BLaER1 treated with 17β-estradiol and CSF1 and Interleukin-3, amounts not matched to agents 10 nM and 100 nM (cell line): ENCODE results near the gene CKLF.

Experiments used
- H3K27ac ChIP-seq, 11 experiments: shearing (Covaris generic); formaldehyde crosslinking; 2 replicates each; pipeline ENCODE4 v1.8.1; 2022
- H3K27me3 ChIP-seq, 11 experiments: shearing (Covaris generic); formaldehyde crosslinking; 2 replicates each; pipeline ENCODE4 v1.8.1; 2022
- H3K36me3 ChIP-seq, 11 experiments: shearing (Covaris generic); formaldehyde crosslinking; 2 replicates each; pipeline ENCODE4 v1.8.1; 2022
- H3K4me1 ChIP-seq, 10 experiments: shearing (Covaris generic); formaldehyde crosslinking; 2 replicates each; pipeline ENCODE4 v1.8.1; 2022
- H3K4me2 ChIP-seq, 11 experiments: shearing (Covaris generic); formaldehyde crosslinking; 2 replicates each; pipeline ENCODE4 v1.8.1; 2022
- H3K4me3 ChIP-seq, 10 experiments: shearing (Covaris generic); formaldehyde crosslinking; 2 replicates each; pipeline ENCODE4 v1.8.1; 2022
- H3K9ac ChIP-seq, 11 experiments: shearing (Covaris generic); formaldehyde crosslinking; 2 replicates each; pipeline ENCODE4 v1.8.1; 2022
- H3K9me3 ChIP-seq, 11 experiments: shearing (Covaris generic); formaldehyde crosslinking; replicated peaks in 1 of 11; 2 replicates each; pipeline ENCODE4 v1.8.1; 2022
- H4K20me1 ChIP-seq, 11 experiments: shearing (Covaris generic); formaldehyde crosslinking; 2 replicates each; pipeline ENCODE4 v1.8.1; 2022
- Cebpa-rat ChIP-seq, 11 experiments: shearing (Covaris generic); IDR thresholded peaks; 2 replicates each; pipeline ENCODE4 v1.8.1; 2022

The CKLF gene

DNA sequence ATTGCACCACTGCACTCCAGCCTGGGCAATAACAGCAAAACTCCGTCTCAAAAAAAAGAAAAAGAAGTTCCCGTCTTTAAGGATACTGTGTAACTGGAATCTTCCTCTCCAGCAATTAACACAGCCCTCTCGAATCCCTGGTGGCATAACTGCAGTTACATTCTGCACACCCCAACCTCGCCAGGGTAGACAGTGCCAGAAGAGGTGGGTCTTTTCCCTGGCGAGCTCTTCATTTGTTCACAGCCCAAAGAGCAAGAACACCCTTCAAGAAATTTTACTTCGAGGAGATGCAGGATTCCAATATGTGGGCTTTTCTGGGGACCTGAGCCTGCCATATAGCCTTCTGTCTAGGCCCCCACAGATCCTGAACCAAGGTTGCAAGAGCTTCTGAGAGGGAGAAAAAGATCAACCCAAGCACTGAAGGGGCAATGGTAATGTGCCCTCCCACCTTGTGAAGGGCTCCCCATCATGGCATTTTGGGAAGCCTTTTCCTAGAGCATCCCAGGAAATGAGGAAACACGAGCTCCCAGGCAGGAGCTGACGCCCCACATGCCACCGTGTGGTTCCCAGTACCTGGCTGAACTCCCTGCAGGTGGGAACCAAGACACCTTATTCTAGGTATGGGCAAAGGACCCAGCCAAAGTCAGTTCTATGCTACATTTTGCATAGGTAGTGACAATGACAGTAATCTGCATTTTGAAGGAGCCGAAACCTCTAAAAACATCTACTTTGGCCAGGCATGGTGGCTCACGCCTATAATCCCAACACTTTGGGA, 29.4 kb upstream of the CKLF start:
- Histone ChIP-seq H3K27me3 (no peaks in the 10 kb centered on the region), H4K20me1 (no peaks in the 10 kb centered on the region), H3K9me3 (no peaks in the 10 kb centered on the region), H3K36me3 (peaks cover 0 to 12% (median under 1%) of the 10 kb centered on the region in 11 experiments; a peak in 11 of 22 replicates), H3K9ac (peak overlapping the region; percentile 74 to 94 (median 86); a peak in 20 of 22 replicates), H3K4me3 (peak overlapping the region in 1 of 10 experiments; percentile 45; a peak in 1 of 20 replicates), H3K27ac (peak overlapping the region; percentile 86 to 100 (median 99)), H3K4me1 (peaks cover 99 to 100% (median 99%) of the 10 kb centered on the region in 10 experiments), H3K4me2 (peak overlapping the region; percentile 87 to 99 (median 97))
- no peak for TF ChIP-seq Cebpa-rat (IDR thresholded peaks at IDR 0.05)

DNA sequence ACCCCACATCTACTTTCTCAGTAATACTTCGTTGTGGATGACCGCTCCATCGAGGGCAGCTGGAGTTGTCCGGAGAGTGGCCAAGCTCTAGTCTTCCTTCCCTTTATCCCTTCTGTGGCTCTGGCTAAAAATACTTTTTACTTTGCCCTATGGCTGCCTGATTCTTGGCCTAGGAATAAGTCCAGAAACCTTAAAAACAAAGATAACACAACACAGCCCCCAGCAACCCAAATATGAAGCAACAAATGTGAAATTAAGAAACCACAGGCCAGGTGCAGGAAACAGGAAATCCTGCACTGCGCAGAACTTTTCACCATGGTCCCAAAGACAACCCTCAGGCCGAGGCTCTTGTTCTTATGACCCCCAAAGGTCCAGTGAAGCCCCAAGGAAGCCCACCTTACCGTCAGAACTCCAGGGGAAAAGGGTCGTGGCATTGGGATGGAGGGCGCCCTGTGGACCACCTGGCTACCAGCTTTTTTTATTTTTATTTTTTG, 28.5 kb upstream of the CKLF start:
- H3K9me3 ChIP-seq = no peaks in the 10 kb centered on the region
- H3K4me1 ChIP-seq = peaks cover 89 to 100% (median 99%) of the 10 kb centered on the region in 10 experiments
- peak; percentile 12 to 100 (median 98); a peak in 18 of 22 replicates for TF ChIP-seq Cebpa-rat (IDR thresholded peaks at IDR 0.05)
- no peaks in the 10 kb centered on the region for H4K20me1 ChIP-seq
- H3K27me3 ChIP-seq = no peaks in the 10 kb centered on the region
- peak overlapping the region; percentile 87 to 99 (median 97) for H3K4me2 ChIP-seq
- peak overlapping the region; percentile 74 to 94 (median 86); a peak in 21 of 22 replicates for H3K9ac ChIP-seq
- H3K36me3 ChIP-seq = peaks cover 0 to 21% (median 10%) of the 10 kb centered on the region in 11 experiments; a peak in 15 of 22 replicates
- H3K4me3 ChIP-seq = peak overlapping the region in 3 of 10 experiments; percentile 6 to 13 (median 10); a peak in 3 of 20 replicates
- peak overlapping the region; percentile 86 to 100 (median 99) for H3K27ac ChIP-seq

DNA sequence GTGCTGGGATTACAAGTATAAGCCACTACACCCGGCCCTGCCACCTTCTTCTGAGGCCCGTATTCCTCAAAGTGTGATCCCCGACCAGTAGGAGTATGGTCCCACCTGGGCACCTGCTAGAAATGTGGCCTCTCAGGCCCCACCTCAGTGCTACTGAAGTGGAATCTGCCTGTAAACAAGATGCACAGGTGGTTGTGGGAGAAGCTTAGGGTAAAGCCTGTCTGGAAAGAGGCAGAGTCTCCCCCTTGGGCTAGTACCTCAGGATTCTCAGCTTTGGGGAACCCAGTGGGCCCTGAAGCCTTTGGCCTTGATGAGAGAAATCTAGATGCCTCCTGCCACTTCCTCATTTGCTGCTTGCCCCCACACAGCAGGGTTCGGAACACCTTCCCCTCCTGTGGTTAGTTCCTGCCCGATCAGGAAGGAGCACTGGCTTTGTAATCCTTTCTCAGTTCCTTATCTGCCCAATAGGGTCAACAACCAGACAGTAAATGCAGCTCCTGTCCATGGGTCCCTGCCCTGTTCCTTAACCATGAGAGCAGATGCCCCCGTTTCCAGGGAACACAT, 27.7 kb upstream of the CKLF start:
- Histone ChIP-seq H3K4me2 (peak overlapping the region; percentile 87 to 99 (median 97)), H3K4me3 (peak overlapping the region in 2 of 10 experiments; percentile 23 to 32; a peak in 4 of 20 replicates), H3K4me1 (peaks cover 82 to 100% (median 99%) of the 10 kb centered on the region in 10 experiments), H3K27ac (peak overlapping the region; percentile 86 to 100 (median 99)), H3K27me3 (no peaks in the 10 kb centered on the region), H3K9me3 (no peaks in the 10 kb centered on the region), H4K20me1 (no peaks in the 10 kb centered on the region), H3K36me3 (peaks cover 0 to 28% (median 16%) of the 10 kb centered on the region in 11 experiments; a peak in 17 of 22 replicates), H3K9ac (peak overlapping the region; percentile 74 to 94 (median 86); a peak in 21 of 22 replicates)
- 0 out of 22 replicates have a peak, but pooled peaks of 2 of the 11 experiments have one; percentile 18 to 22 for TF ChIP-seq Cebpa-rat (IDR thresholded peaks at IDR 0.05)

DNA sequence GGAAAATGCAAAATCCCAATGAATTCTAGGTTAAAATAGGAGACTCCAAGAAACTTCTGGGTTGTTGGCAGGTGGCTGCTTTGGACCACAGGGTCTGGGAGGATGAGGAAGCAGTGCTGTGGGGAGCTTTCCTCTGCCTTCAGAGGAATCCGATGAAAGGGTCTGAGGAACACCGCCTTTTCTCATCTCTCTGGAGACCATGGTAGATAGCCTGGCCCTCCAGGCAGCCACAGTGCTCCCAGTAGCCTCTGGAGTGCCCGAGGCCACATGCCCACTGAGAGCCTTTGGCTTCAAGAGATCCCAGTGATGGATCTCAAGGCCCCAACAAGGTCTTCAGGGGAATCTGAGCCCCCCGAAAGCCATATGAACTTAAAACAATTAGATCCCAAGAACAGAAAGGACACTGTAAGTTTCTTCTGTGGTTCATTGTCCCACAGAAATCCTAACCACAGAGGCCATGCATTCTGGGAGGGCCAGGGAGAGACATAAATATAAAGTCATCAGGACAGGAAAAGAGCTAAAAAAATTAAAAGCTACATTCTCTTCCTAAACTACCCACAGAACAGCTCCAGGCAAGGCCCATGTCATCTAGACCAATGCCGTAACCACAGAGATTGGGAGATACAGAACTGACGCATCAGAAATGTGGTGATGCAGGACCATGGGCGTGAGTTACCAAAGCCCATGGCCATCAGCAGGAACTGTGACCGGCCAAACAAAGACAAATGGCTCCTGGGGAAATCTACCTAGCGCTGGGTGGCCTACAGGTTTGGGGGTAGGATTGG, 26.8 kb upstream of the CKLF start:
- peak overlapping the region; percentile 74 to 94 (median 86) for H3K9ac ChIP-seq
- peaks cover 0 to 37% (median 17%) of the 10 kb centered on the region in 11 experiments; a peak in 18 of 22 replicates for H3K36me3 ChIP-seq
- H3K4me1 ChIP-seq = peaks cover 73 to 97% (median 94%) of the 10 kb centered on the region in 10 experiments
- peak overlapping the region in 3 of 10 experiments; percentile 1 to 32 (median 23); a peak in 4 of 20 replicates for H3K4me3 ChIP-seq
- peak overlapping the region; percentile 86 to 100 (median 99) for H3K27ac ChIP-seq
- peak overlapping the region; percentile 87 to 99 (median 97) for H3K4me2 ChIP-seq
- TF ChIP-seq Cebpa-rat (IDR thresholded peaks at IDR 0.05) = no peak
- H3K9me3 ChIP-seq = no peaks in the 10 kb centered on the region
- H3K27me3 ChIP-seq = no peaks in the 10 kb centered on the region
- H4K20me1 ChIP-seq = no peaks in the 10 kb centered on the region

DNA sequence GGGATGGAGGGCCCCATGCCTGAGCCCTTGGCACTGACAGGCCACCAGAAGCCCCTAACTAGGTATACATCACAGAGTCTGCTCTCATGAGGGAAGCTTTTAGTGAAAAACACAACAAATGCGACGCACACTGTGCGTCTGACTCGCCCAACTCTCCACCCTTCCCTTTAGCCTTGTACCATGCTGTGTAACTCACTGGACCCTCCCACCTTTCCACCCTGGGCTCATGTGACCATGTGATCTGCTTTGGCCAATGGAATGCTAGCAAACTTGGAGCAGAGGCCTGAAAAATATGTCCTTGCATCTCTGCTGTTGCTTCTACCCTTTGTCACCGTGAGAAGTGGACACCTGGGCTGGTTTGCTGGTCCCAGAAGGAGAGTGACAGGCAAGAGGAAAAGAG, 24.1 kb upstream of the CKLF start:
- Histone ChIP-seq H3K27me3 (no peaks in the 10 kb centered on the region), H3K4me3 (no peak overlapping the region), H3K4me1 (peaks cover 46 to 73% (median 67%) of the 10 kb centered on the region in 10 experiments), H4K20me1 (no peaks in the 10 kb centered on the region), H3K36me3 (peaks cover 0 to 64% (median 22%) of the 10 kb centered on the region in 11 experiments; a peak in 18 of 22 replicates), H3K27ac (peak overlapping the region in 10 of 11 experiments; percentile 96 to 100 (median 99); a peak in 19 of 22 replicates), H3K9ac (peak overlapping the region in 8 of 11 experiments; percentile 82 to 94 (median 88); a peak in 10 of 22 replicates), H3K9me3 (no peaks in the 10 kb centered on the region), H3K4me2 (peak overlapping the region in 9 of 11 experiments; percentile 87 to 99 (median 97); a peak in 16 of 22 replicates)
- no peak for TF ChIP-seq Cebpa-rat (IDR thresholded peaks at IDR 0.05)

DNA sequence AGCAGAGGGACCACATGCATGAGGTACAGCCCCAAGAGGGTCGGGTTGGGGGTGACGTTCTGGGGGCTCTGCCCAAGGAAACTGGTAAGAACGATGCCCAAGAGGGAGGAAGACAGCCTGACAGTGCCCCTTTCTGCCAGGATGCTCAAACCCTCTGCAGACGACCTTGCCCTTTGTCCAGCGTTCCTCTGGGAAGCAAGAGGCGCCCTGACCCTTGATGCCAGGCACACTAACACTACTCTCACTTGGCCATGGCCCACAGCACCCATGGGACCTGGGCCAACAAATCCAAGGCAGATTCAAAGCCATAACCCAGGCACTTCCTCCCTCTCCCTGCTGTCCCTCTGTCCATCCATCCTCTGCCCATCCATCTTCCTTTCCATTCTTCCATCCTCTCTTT, 22.9 kb upstream of the CKLF start:
- Histone ChIP-seq H4K20me1 (no peaks in the 10 kb centered on the region), H3K36me3 (peaks cover 0 to 74% (median 22%) of the 10 kb centered on the region in 11 experiments; a peak in 18 of 22 replicates), H3K4me3 (no peak overlapping the region), H3K27ac (peak overlapping the region in 8 of 11 experiments; percentile 50 to 100 (median 99); a peak in 13 of 22 replicates), H3K27me3 (no peaks in the 10 kb centered on the region), H3K9ac (peak overlapping the region in 2 of 11 experiments; percentile 4 to 93; a peak in 3 of 22 replicates), H3K4me1 (peaks cover 34 to 62% (median 55%) of the 10 kb centered on the region in 10 experiments), H3K9me3 (no peaks in the 10 kb centered on the region), H3K4me2 (peak overlapping the region in 8 of 11 experiments; percentile 8 to 99 (median 92); a peak in 11 of 22 replicates)
- no peak for TF ChIP-seq Cebpa-rat (IDR thresholded peaks at IDR 0.05)

DNA sequence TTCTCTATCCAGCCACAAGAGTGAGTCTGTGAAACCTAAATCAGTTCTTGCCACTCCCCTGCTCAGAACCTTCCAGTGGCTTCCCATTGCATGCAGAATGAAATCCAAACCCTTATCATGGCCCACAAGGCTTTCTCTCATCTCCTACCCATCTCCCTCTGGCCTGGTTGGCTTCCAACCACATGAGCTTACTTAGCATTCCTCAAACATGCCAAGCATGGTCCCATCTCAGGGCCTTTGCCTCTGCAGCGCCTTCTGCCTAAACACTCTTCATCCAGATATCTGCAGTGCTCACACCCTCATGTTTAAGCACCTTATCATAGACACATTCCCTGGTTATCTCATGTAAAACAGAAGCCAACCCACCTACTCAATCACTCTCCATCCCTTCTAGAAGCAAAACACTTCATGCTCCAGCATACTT, 18.0 kb upstream of the CKLF start:
- H4K20me1 ChIP-seq = no peaks in the 10 kb centered on the region
- H3K27me3 ChIP-seq = no peaks in the 10 kb centered on the region
- no peak overlapping the region for H3K4me3 ChIP-seq
- H3K36me3 ChIP-seq = peaks cover 0 to 92% (median 27%) of the 10 kb centered on the region in 11 experiments; a peak in 16 of 22 replicates
- TF ChIP-seq Cebpa-rat (IDR thresholded peaks at IDR 0.05) = no peak
- no peak overlapping the region for H3K4me2 ChIP-seq
- no peak overlapping the region for H3K9ac ChIP-seq
- H3K4me1 ChIP-seq = peaks cover 13 to 47% (median 37%) of the 10 kb centered on the region in 10 experiments
- peaks cover 0 to 5% (median 0%) of the 10 kb centered on the region in 11 experiments; a peak in 1 of 22 replicates for H3K9me3 ChIP-seq
- H3K27ac ChIP-seq = peak overlapping the region in 2 of 11 experiments; percentile 6 to 47; a peak in 3 of 22 replicates

DNA sequence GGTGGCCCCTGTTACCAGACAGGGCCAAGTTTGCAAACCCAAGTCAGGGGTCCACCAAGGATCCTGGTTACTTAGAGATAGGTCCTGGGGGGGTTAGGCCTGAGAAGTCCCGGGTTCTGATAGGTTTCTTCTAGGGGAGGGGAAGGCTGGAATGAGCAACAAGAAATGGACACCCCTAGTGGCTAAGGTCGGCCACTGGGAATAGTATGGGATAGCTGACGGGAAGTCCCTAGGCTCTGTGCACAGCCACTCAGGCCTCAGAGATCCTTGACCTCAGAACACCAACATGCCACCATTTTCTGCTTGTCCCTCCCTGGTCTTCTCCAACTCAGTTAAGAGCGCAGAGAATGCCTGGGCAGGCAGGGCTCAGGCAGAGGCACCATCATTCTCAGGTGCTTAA, 15.9 kb upstream of the CKLF start:
- Histone ChIP-seq H3K9me3 (peaks cover 0 to 5% (median 0%) of the 10 kb centered on the region in 11 experiments; a peak in 1 of 22 replicates), H3K36me3 (peaks cover 0 to 84% (median 14%) of the 10 kb centered on the region in 11 experiments; a peak in 14 of 22 replicates), H3K9ac (no peak overlapping the region; a peak in 1 of 22 replicates), H4K20me1 (no peaks in the 10 kb centered on the region), H3K4me3 (no peak overlapping the region), H3K4me2 (peak overlapping the region in 7 of 11 experiments; percentile 4 to 87 (median 76); a peak in 9 of 22 replicates), H3K4me1 (peaks cover 28 to 56% (median 50%) of the 10 kb centered on the region in 10 experiments), H3K27ac (peak overlapping the region in 7 of 11 experiments; percentile 10 to 92 (median 90); a peak in 9 of 22 replicates), H3K27me3 (no peaks in the 10 kb centered on the region)
- no peak for TF ChIP-seq Cebpa-rat (IDR thresholded peaks at IDR 0.05)
